ENCODE results near the gene MYO18A.
"Not testable (repeated sequence)": the region's sequence is repeated elsewhere in the genome, so short reads cannot be mapped to it uniquely, and the experiment has no call there.

The MYO18A gene

DNA sequence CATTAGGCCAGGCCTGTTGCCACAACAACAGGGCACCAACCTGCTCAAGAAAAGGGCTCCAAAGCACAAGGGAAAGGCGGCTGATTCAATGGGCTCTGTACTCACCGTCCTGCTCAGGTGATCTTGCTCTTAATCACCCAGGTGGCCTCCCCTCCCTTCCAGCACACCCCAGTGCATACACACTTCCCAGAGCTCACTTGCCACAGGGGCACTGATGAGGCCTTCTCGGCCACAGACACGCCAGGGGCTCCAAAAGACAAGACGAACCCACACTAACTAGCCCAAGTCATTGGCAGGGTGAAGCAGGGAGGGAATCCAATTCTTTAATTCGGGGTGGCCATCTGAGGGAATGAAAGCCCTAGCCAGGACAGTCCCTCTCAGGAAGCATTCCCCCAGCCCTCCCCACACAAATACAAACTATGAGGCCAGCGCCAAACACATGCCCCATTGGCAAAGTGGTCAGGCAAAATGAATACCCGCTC lies 1.4 kb downstream of the MYO18A start:
- Mint-ChIP-seq H3K27ac (no peak overlapping the region), H3K4me1 (ENCODE audit: low read depth) (peaks cover 20% of the 10 kb centered on the region), H3K27me3 (no peaks in the 10 kb centered on the region), H3K36me3 (peaks cover 4% of the 10 kb centered on the region), H3K9me3 (ENCODE audit: low read depth) (no peaks in the 10 kb centered on the region), H3K4me3 (peak overlapping the region; percentile 58)

DNA sequence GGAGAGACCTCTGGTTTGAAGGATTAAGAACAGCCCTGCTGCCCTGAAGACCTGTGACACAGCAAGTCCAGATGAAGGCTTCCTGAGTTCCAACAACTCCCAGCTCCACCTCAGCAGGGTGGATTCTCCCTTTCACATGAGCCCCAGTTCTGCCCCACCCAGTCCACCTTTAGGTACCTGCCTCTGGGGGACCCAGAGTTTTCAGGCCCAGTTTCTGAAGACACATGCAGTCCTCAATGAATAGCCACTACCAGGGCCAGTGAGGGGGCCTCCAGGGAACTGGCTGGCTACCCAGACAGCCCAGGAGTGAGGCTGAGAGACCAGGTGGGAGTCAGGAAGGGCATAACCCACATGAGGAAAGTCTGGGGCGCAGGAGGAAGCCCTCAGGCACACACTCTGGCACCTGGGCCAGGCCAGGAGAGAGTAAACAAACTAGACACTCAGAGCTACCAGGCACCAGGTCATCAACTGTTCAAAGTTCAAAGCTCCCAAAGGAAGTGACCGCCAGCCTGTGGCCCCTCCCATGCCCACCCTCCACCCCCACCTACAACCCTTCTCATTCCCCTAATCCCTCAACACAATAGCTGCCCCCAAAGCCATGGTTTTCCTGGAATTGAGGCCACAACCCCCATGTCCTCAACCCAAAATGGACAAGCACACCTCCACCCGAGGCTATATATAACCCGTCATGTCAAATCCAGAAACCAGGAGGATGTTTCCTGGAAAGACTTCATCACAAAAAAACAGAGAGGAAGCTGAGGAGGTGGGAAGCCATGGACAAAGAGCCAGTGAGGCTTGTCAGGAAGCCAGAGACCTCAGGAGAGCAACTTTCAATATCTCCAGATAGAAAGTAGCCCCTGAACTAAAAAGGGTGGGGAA lies 2.1 kb downstream of the MYO18A start:
- peaks cover 2% of the 10 kb centered on the region for H3K36me3 Mint-ChIP-seq
- peak overlapping the region; percentile 58 for H3K4me3 Mint-ChIP-seq
- peak overlapping the region; percentile 95 for H3K27ac Mint-ChIP-seq
- H3K9me3 Mint-ChIP-seq (ENCODE audit: low read depth) = no peaks in the 10 kb centered on the region
- no peaks in the 10 kb centered on the region for H3K27me3 Mint-ChIP-seq
- H3K4me1 Mint-ChIP-seq (ENCODE audit: low read depth) = peaks cover 20% of the 10 kb centered on the region

DNA sequence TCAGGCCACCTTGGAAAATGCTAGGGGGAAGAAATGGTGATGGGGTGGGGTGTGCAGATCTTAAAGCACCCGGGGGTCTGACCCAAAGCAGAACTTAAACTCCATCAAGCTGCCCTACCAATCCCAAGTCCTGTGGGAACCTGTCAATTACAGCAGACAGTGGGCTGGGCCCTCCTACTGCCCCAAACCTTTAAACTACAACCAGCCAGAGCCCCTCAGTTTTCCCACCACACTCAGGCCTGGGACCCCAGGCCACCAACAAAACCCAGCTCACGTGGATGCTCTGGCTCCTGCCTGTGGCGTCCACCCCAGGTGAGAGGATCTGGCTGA lies 2.7 kb downstream of the MYO18A start:
- H3K27ac Mint-ChIP-seq = peak overlapping the region; percentile 95
- H3K4me3 Mint-ChIP-seq = peak overlapping the region; percentile 92
- peaks cover 20% of the 10 kb centered on the region for H3K4me1 Mint-ChIP-seq (ENCODE audit: low read depth)

DNA sequence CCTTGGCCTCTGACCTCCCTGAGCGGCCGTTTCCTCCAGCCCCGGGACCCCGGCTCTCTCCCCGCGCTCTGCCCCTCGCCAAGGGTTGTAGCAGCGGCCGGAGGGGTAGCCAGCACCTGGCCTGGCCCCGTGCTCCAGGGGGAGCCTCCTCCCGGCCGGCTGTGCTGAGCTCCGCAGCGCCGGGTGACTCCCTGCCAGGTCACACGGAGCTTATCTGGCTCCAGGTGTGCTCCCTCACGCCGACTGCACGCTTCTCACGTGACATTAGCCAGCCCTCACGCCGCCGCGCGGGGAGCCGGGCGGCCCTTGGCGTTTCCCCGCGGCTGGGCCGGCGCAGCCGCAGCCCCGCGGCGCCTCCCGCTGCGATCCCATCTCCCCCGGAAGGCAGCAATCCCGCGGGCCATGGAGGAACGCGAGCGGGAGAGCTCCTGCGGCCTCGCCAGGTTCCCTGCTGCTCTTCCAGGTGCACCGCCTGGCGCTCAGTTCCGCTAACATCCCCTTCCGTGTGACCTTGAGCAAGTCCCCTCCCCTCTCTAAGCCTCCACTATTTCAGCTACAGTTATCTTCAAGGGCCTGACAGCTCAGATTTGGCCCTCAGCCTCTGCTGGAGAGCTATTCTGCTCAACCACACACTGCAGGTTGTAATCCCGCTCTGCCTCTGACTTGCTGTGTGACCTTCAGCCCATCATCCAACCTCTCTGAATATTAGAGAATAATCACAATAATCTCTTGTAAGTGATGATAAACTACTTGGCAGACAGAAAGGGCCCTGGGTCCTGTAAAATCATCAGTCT lies 3.4 kb downstream of the MYO18A start:
- Mint-ChIP-seq H3K4me1 (ENCODE audit: low read depth) (peaks cover 20% of the 10 kb centered on the region), H3K4me3 (peak overlapping the region; percentile 92), H3K9me3 (ENCODE audit: low read depth) (no peaks in the 10 kb centered on the region), H3K36me3 (peaks cover 2% of the 10 kb centered on the region), H3K27ac (peak overlapping the region; percentile 95), H3K27me3 (no peaks in the 10 kb centered on the region)

More for the DNA sequence above, 2.7 kb downstream of the MYO18A start:
- H3K27me3 Mint-ChIP-seq = no peaks in the 10 kb centered on the region
- H3K9me3 Mint-ChIP-seq (ENCODE audit: low read depth) = no peaks in the 10 kb centered on the region
- peaks cover 3% of the 10 kb centered on the region for H3K36me3 Mint-ChIP-seq

DNA sequence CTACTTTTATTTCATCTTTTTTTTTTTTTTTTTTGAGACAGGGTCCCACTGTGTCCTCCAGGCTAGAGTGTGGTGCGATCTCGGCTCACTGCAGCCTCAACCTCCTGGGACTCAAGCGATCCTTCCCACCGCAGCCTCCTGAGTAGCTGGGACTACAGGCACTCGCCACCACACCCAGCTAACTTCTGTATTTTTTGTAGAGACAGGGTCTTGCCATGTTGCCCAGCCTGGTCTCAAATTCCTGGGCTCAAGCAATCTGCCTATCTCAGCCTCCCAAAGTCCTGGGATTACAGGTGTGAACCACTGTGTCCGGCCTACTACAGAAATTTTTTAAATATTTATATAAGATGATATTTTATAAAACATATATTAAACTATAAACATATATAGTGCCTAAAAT lies 4.8 kb downstream of the MYO18A start:
- Mint-ChIP-seq H3K36me3 (peaks cover 2% of the 10 kb centered on the region), H3K4me3 (no peak overlapping the region)

DNA sequence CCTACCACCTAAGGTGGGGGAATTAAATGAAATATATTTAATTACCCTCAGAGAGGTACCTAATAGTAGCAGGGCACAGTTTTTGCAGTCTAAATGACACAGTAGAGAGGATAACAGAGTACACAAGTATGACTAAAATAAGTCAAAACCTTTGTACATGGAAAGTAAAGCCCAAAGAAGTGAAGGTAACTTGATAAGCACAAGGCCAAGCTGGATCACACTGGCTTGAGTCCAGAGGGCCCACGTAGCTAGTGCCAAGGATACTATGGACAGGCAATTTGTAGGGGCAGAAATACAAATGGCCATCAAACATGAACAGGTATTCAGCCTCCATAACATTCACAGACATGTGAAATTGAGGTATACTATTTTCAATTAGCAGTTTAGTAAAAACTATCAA lies 7.6 kb downstream of the MYO18A start:
- no peaks in the 10 kb centered on the region for H3K27me3 Mint-ChIP-seq
- H3K9me3 Mint-ChIP-seq (ENCODE audit: low read depth) = no peaks in the 10 kb centered on the region
- peaks cover 2% of the 10 kb centered on the region for H3K36me3 Mint-ChIP-seq
- H3K4me1 Mint-ChIP-seq (ENCODE audit: low read depth) = peaks cover 10% of the 10 kb centered on the region
- H3K27ac Mint-ChIP-seq = no peak overlapping the region
- H3K4me3 Mint-ChIP-seq = no peak overlapping the region

More for the DNA sequence above, 4.8 kb downstream of the MYO18A start:
- H3K27ac Mint-ChIP-seq = no peak overlapping the region
- H3K9me3 Mint-ChIP-seq (ENCODE audit: low read depth) = no peaks in the 10 kb centered on the region
- H3K4me1 Mint-ChIP-seq (ENCODE audit: low read depth) = peaks cover 17% of the 10 kb centered on the region
- H3K27me3 Mint-ChIP-seq = no peaks in the 10 kb centered on the region

DNA sequence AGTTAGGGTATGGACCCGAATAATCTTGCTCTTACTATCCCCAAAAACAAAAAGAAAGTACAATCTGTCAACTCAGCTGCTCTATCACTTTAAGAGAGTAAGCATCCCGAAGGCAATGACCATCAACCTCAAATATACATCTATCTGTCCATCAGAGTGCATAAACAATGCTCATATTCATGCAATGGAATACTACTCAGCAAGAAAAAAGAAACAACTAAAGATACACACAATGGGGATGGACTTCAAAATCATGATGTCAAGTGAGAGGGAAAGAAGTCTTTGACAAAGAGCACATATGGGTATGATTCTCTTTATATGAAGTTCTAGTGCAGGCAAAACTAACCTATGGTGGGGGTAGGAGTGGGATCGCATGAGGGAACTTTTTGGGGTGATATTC lies 9.5 kb downstream of the MYO18A start:
- H3K4me1 Mint-ChIP-seq (ENCODE audit: low read depth) = no peaks in the 10 kb centered on the region
- H3K36me3 Mint-ChIP-seq = peaks cover 5% of the 10 kb centered on the region
- no peak overlapping the region for H3K27ac Mint-ChIP-seq
- H3K4me3 Mint-ChIP-seq = no peak overlapping the region
- H3K9me3 Mint-ChIP-seq (ENCODE audit: low read depth) = no peaks in the 10 kb centered on the region
- no peaks in the 10 kb centered on the region for H3K27me3 Mint-ChIP-seq

DNA sequence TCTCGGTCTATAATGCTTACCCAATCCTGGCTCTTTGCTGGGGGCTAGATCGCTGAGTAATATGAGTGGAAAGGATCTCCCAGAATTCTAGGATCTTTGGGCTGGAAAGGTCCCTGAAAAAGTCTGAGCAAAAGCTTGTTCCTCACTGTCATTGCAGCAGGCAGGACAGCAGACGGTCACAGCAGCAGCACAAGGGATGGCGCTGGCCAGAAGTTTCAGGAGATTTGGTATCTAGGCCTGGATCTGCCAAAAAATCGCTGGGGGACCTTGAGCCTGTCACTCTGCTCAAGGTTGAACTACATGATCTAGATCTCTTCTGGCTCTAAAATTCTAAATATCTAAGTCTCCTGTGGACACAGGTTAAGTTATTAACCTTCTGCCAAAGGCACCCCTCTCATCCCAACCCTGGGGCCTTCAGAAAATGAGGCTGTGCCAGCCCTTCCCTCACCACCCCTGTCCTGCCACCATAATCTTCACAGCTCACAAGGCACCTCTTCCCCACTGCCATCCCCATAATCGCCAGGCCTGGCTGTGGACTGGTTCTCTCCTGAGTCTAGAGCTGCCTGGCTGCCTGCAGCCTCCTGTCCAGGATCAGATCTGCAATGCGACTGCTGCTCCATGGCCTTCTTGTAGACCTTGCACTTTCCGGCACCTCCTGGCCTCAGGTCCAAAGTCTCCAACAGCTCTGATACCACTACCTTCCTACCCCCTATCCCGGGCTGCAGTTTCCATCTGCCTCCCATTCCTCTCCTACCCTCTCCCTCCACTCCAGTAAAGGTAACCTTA lies 10.2 kb downstream of the MYO18A start:
- Mint-ChIP-seq H3K36me3 (peaks cover 7% of the 10 kb centered on the region), H3K9me3 (ENCODE audit: low read depth) (no peaks in the 10 kb centered on the region), H3K27me3 (no peaks in the 10 kb centered on the region), H3K4me1 (ENCODE audit: low read depth) (no peaks in the 10 kb centered on the region), H3K4me3 (no peak overlapping the region), H3K27ac (no peak overlapping the region)

DNA sequence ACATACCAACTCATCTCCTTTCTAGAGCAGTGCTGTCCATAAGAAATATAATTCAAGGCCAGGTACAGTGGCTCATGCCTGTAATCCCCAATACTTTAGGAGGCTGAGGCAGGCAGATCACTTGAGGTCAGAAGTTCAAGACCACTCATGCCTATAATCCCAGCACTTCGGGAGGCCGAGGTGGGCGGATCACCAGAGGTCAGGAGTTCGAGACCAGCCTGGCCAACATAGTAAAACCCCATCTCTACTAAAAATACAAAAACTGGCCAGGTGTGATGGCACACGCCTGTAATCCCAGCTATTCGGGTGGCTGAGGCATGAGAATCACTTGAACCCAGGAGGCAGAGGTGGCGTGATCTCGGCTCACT lies 11.5 kb downstream of the MYO18A start:
- not testable (repeated sequence) for H3K27ac Mint-ChIP-seq; H3K4me3 Mint-ChIP-seq; H3K27me3 Mint-ChIP-seq; H3K9me3 Mint-ChIP-seq (ENCODE audit: low read depth); H3K4me1 Mint-ChIP-seq (ENCODE audit: low read depth)
- H3K36me3 Mint-ChIP-seq = peaks cover 11% of the 10 kb centered on the region

DNA sequence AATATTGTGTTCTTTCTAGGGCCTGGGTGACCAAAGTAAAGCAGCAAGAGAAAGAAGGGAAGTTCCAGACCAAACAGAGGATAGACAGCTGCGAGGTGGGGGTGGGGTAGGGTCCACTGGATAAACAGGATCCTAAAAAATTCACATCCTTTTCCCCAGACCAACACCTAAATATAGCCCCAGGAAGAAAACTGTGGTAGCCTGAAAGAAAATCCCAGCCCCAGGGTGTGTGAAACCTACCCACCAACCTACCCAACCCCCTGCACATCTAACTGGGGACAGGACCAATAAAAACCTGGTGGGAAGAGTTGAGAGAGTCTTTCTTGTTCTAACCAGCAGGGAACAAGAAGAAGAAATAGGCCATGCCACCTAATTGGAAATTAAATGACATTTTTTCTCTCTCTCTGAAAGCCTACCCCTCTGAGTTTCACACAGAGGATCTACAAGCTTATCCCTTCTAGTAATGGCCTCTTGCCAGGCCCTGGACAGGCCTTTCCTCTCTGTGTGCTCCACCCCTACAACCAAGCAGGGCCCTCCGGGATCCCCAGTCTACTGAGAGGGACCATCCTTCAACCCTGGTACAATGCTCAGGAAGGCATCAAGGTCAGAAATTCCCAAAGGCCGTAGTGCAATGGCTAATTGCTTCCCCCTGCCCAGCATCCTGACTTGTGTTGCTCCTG lies 12.0 kb downstream of the MYO18A start:
- H3K36me3 Mint-ChIP-seq = peaks cover 11% of the 10 kb centered on the region
- H3K9me3 Mint-ChIP-seq (ENCODE audit: low read depth) = no peaks in the 10 kb centered on the region
- no peaks in the 10 kb centered on the region for H3K27me3 Mint-ChIP-seq
- H3K4me3 Mint-ChIP-seq = no peak overlapping the region
- H3K27ac Mint-ChIP-seq = no peak overlapping the region
- no peaks in the 10 kb centered on the region for H3K4me1 Mint-ChIP-seq (ENCODE audit: low read depth)

DNA sequence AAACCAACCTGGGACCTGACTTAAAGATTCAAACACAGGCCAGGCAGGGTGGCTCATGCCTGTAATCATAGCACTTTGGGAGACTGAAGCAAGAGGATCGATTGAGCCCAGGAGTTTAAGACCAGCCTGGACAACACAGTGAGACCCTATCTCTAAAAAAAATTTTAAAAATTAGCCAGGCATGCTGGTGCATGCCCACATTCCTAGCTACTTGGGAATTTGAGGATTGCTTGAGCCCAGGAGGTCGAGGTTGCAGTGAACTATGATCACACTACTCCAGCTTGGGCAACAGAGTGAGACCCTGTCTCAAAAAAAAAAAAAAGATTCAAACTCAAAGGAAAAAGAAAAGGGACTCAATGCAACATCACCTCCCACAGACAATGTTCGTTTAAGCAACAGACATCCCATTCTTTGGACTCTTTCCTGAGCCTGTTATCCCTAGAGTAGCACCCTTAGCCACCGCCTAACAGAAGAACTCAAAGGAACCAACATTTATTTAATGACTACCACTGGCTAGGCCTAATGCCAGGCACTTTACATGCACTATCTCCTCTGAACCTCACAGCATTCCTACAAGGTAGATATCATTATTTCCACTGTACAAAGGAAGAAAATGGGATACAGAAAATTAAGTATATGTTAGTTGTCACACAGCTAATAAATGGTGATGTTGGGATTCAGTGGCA lies 12.7 kb downstream of the MYO18A start:
- Mint-ChIP-seq H3K9me3 (ENCODE audit: low read depth) (no peaks in the 10 kb centered on the region), H3K4me3 (no peak overlapping the region), H3K36me3 (peaks cover 9% of the 10 kb centered on the region), H3K27me3 (no peaks in the 10 kb centered on the region), H3K4me1 (ENCODE audit: low read depth) (no peaks in the 10 kb centered on the region), H3K27ac (no peak overlapping the region)

DNA sequence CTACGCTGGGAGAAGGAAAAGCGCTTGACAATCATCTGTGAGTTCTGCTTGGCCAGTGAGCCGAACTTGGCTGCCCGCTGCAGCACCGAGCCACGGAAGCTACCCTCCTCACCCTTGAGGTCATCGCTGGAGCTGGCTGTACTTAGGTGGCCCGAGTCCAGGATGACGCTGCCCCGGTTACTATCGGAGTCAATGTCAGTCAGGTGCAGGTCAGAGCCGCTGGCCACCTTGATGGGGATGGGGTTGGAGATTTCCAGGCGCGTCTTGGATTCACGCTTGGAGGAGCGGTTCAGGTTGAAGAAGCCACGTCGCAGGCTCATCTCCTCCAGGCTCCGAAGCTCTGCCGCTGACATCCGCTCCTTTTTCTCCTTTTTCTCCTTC lies 13.7 kb downstream of the MYO18A start:
- H3K36me3 Mint-ChIP-seq = peaks cover 11% of the 10 kb centered on the region
- H3K9me3 Mint-ChIP-seq (ENCODE audit: low read depth) = no peaks in the 10 kb centered on the region
- no peak overlapping the region for H3K27ac Mint-ChIP-seq
- H3K27me3 Mint-ChIP-seq = no peaks in the 10 kb centered on the region
- no peak overlapping the region for H3K4me3 Mint-ChIP-seq
- no peaks in the 10 kb centered on the region for H3K4me1 Mint-ChIP-seq (ENCODE audit: low read depth)

DNA sequence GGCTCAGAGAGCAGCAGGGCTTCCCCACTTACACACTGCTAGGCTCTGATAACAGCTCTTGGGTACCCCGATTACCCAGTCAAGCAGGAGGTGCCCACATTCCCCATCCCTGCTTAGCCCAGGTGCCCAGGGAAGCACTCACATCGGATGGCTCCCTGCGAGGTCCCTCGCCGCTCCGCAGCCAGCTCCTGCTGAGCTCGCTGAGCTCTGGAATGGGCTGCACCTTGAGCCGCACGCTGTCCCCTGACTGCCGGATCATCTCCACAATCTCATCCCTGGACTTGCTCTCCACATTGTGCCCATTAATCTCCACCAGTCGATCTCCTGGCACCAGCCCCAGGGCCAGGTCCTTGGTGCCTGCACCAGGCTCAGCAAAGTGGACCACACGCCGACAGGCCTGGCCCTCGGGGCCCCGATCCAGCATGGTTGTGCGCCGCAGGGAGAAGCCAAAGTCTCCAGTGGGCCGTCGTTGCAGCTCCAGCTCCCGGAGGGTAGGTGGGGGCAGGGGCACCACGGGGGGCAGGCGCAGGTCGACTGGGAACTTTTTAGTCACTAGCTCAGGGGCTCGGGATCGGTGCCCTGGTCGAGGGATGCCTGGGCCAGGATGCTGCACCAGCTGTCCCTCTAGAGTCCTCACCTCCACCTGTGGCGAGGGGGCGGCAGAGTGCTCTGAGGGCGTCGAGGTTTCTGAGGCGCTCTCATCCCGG lies 14.2 kb downstream of the MYO18A start:
- no peak overlapping the region for H3K4me3 Mint-ChIP-seq
- H3K9me3 Mint-ChIP-seq (ENCODE audit: low read depth) = no peaks in the 10 kb centered on the region
- peaks cover 11% of the 10 kb centered on the region for H3K36me3 Mint-ChIP-seq
- no peaks in the 10 kb centered on the region for H3K27me3 Mint-ChIP-seq
- no peak overlapping the region for H3K27ac Mint-ChIP-seq
- H3K4me1 Mint-ChIP-seq (ENCODE audit: low read depth) = no peaks in the 10 kb centered on the region
